Upper lobe of left lung (tissue), 4 donors: Measurements from ENCODE around the gene ATP2A2.

Source experiments
- POLR2AphosphoS5 ChIP-seq, 2 donors: sonication (generic); formaldehyde crosslinking; IDR thresholded peaks; one replicate each; pipeline ENCODE4 v1.5.1; 2017; ENCODE audit warnings: antibody characterized with exemption in 2 of 2
- TF ChIP-seq, protein P1 (sequence below), 6 experiments: fragments of 450-650 bp in 4 of 6; fragments of 200-600 bp in 2 of 6; sonication (generic) in 2 of 6; IDR thresholded peaks; one replicate each; pipeline ENCODE4 v1.5.1; 2016 to 2019; ENCODE audit warnings: antibody characterized with exemption in 6 of 6

DNA sequence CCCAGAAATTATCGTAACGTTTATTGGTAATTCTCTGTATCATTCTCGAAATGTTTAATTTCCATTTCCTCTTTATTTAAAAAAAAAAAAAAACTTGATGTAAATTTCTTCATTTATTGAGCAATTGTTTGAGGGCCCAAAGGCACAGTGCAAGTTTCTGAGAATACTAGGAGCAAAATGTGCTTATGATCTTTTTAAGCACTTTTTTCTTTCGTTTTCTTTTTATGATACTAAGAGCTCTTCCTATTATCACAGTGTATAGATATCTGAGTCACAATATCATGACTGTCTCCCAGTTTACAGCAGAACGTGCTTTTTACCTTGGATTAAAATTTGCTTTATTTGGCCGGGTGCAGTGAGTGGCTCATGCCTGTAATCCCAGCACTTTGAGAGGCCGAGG, 5.6 kb downstream of the ATP2A2 start:
- TF ChIP-seq, protein P1, sequence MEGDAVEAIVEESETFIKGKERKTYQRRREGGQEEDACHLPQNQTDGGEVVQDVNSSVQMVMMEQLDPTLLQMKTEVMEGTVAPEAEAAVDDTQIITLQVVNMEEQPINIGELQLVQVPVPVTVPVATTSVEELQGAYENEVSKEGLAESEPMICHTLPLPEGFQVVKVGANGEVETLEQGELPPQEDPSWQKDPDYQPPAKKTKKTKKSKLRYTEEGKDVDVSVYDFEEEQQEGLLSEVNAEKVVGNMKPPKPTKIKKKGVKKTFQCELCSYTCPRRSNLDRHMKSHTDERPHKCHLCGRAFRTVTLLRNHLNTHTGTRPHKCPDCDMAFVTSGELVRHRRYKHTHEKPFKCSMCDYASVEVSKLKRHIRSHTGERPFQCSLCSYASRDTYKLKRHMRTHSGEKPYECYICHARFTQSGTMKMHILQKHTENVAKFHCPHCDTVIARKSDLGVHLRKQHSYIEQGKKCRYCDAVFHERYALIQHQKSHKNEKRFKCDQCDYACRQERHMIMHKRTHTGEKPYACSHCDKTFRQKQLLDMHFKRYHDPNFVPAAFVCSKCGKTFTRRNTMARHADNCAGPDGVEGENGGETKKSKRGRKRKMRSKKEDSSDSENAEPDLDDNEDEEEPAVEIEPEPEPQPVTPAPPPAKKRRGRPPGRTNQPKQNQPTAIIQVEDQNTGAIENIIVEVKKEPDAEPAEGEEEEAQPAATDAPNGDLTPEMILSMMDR (IDR thresholded peaks at IDR 0.05): no peak
- TF ChIP-seq POLR2AphosphoS5 (IDR thresholded peaks at IDR 0.05): no peak
